ENCODE measurements around the gene ACOT7.

DNA sequence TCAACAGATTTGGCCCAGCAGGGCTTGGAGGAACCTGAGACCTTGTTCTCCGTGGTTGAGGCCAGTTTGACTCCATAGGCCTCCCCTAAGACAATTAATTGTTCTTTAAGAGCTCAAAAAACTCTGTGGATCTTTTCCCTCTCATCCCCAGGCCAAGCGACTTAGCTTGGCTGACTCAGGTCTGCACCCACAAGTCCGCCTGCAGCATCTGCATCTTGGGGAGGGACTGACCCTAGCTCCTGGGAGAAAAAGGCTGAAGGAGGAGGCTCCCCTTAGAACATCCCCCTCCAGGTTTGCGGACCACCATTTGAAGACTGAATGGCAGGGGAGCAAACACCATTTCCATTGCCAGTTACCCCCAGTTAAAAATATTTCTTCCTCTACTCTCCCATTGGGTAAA, 27.7 kb upstream of the ACOT7 start:
- TF ChIP-seq POLR2A (IDR thresholded peaks at IDR 0.05; ENCODE audit: low read depth), result no peak
- TF ChIP-seq, protein P1, sequence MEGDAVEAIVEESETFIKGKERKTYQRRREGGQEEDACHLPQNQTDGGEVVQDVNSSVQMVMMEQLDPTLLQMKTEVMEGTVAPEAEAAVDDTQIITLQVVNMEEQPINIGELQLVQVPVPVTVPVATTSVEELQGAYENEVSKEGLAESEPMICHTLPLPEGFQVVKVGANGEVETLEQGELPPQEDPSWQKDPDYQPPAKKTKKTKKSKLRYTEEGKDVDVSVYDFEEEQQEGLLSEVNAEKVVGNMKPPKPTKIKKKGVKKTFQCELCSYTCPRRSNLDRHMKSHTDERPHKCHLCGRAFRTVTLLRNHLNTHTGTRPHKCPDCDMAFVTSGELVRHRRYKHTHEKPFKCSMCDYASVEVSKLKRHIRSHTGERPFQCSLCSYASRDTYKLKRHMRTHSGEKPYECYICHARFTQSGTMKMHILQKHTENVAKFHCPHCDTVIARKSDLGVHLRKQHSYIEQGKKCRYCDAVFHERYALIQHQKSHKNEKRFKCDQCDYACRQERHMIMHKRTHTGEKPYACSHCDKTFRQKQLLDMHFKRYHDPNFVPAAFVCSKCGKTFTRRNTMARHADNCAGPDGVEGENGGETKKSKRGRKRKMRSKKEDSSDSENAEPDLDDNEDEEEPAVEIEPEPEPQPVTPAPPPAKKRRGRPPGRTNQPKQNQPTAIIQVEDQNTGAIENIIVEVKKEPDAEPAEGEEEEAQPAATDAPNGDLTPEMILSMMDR (IDR thresholded peaks at IDR 0.05), result no peak

Data from esophagus muscularis mucosa (tissue), 3 donors.